Stimulated activated CD8-positive, alpha-beta memory T cell treated with anti-CD3 and anti-CD28 coated beads, Interleukin-7, amount 100 ng/mL, for 4 hours (primary cell): ENCODE results near the gene DCHS1.
"Not testable (repeated sequence)": the region's sequence is repeated elsewhere in the genome, so short reads cannot be mapped to it uniquely, and the experiment has no call there.

ENCODE experiments used
- DNase-seq, 2 donors: peaks; one replicate each; pipeline ENCODE4 v3.0.0-alpha.2; 2020; ENCODE audit warnings: low read depth in 2 of 2

Gene DCHS1

GRCh38 chr11:6655790-6656583, at the start of gene DCHS1:
DCHS1 (minus strand) TSS chr11:6655809; CDS start chr11:6641613, 14,196 bp downstream.
- peak in 1 of 2 donors; percentile 15 for DNase-seq

GRCh38 chr11:6703247-6704063, 47.8 kb upstream of the DCHS1 start:
- no peak for DNase-seq

GRCh38 chr11:6701955-6702354, 46.3 kb upstream of the DCHS1 start:
- not testable (repeated sequence) for DNase-seq

GRCh38 chr11:6695377-6695776, 39.8 kb upstream of the DCHS1 start:
- no peak for DNase-seq

- no peak for DNase-seq
These were observed 38.6 kb upstream of the DCHS1 start for GRCh38 chr11:6694229-6694535.

GRCh38 chr11:6693342-6694228, 38.0 kb upstream of the DCHS1 start:
- peak; percentile 28 to 42 for DNase-seq

- DNase-seq, result no peak
These were observed 36.5 kb upstream of the DCHS1 start for GRCh38 chr11:6692128-6692527.

GRCh38 chr11:6690431-6691132, 35.0 kb upstream of the DCHS1 start:
- DNase-seq, result not testable (repeated sequence)

GRCh38 chr11:6687876-6688275, 32.3 kb upstream of the DCHS1 start:
- no peak for DNase-seq

DNA sequence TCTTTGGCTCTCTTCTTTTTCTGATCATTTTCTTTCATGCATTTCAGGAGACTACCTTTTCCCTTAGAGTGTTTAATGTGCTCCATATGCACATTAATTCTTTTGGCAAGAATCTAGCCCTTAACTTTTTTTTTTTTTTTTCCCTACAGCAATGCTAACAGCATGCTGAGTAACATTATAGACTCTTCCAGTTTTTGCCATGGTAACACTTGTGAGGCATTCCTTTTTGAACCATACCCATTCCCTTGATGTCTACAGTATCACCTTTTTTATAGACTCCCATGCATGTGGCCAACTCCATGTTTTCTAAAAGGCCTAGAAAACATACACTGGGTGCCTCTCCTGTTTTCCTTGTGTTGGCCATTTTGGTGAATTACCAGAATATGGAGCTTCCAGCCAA, 30.4 kb upstream of the DCHS1 start:
- DNase-seq, result no peak

GRCh38 chr11:6684068-6684467, 28.5 kb upstream of the DCHS1 start:
- DNase-seq, result not testable (repeated sequence)

DNA sequence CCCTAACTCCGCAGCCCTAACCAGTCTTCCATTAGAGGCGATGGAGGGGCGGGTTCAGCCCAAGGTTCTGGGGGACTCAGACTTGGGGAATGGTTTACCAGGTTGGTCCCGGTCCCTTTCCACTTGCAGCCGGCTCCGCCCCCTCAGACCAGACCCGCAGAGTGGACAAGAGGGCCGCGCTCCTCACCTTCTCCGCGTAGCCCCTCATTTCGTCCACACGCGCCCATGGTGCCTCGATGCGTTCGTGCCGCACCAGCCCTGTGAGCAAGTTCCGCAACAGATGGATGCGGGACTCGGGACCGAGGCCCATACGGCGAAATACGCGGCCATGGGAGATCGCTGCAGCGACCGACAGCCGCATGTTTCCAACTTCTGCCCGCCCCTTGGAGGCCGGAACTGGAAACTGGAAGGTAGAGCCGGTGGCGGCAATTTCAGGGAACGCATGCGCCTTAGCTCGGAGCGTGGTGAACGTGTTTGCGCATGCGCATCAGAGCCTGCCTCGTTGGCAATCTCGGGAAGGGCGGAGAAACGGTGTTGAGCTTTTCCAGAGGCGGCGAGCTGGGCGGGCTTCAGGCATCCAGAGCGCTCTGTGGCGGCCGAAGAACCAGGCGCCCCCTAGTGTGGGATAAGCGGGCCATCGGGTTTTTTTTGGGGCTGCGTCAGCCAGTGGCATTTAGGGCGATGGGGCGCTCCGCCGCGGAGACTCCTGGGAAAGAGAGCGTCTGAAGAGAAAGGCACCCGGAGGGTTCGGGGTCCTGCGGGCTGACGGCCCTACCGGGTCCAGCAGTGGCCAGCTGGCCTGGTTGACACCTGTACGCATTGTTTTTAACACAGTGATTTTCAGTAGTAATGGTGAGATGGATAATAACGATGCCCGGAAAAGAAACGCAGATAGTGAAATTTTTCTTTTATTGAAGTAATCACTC, 27.6 kb upstream of the DCHS1 start, which contains the start of gene MRPL17:
MRPL17 (minus strand) TSS at position 405 of the 926 bp plus-strand sequence; CDS start at position 361, 44 bp downstream.
- peak; percentile 98 for DNase-seq

- DNase-seq, result no peak
These were observed 27.0 kb upstream of the DCHS1 start for GRCh38 chr11:6682591-6682935.

DNA sequence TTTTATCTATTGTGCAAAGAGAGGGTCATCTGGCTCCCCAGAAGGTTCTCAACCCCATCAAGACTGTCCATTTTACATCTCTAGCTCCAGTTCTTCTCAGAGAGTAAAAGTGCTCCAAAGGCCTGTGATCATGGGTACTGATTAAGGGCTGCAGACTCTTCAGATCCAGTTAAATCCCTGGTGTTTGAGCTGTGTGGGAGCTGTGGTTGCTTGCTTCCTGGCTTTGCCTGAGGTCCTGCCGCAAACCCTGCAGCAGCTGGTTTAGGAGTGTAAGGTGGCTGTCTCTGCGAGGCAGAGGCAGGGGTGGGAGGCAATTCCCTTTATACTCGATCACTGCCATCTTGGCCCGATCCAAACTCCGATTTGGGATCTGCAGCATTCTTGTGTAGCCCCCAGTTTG, 26.3 kb upstream of the DCHS1 start:
- no peak for DNase-seq

- DNase-seq, result no peak
These were observed 25.9 kb upstream of the DCHS1 start for GRCh38 chr11:6681505-6681904.

DNA sequence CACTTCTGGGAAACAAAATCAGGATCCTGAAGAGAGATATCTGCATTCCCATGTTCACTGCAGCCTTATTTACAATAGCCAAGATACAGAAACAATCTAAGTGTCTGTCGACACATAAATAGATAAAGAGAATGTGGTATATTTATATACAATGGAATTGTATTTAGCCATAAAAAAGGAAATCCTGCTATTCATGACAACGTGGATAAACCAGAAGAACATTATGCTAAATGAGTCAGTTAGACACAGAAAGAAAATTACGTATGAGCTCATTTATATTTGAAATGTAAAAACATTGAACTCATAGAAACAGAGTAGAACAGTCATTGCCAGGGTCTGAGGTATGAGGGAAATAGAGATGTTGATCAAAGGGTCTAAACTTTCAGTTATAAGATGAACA, 21.4 kb upstream of the DCHS1 start:
- DNase-seq, result no peak

GRCh38 chr11:6674862-6675261, 19.3 kb upstream of the DCHS1 start:
- DNase-seq, result no peak

DNA sequence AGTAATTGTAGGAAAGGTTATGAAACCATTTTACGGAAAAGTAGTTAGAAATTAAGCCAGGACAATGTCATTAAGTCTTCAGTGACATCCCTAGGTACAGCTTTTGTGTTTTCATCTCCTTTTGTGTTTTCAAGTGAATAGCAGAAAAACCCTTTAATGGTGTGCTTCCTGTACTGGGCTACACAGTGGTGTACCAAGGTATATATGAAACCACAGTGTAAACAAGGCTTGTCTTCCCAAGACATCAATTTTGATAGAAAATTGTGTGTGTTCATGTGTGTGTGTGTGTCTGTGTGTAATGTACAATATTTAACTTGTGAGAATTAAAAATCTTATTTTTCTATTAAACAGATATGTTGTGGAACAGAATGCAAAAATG, 18.6 kb upstream of the DCHS1 start:
- DNase-seq, result no peak

GRCh38 chr11:6673523-6674218, 18.1 kb upstream of the DCHS1 start:
- no peak for DNase-seq

DNA sequence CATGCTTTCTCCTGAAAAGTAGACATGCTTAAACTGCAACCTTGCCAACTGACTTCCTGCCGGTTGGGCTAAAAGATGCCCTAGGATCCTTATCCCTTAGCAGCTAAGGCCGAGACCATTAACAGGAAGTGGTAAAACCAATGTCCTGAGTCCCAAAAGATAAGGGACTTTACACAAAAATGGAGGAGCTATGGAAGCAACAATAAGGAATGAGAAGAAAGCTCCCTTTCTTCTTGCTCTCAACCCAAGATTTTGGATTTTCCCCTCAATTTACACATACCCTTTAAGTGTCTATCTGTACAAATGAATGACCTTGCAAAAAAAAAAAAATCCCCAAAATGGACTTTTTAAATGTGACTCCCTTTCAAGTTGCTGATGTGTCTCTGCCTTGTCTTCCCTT, 16.4 kb upstream of the DCHS1 start:
- DNase-seq, result no peak
